Hepatocyte (in vitro differentiated cells): ENCODE results near the gene EID2. TPM values are rescaled to one million over a fixed set of nuclear protein-coding genes. Genes with fewer than 3 reads are reported as not detected.
A peak's percentile ranks its signal among the peaks of the same experiment; 100 is the strongest.

Experiments
- DNase-seq: peaks from one replicate; pipeline ENCODE4 v3.0.0-alpha.2; 2016; ENCODE audit warnings: low spot score
- H2AFZ ChIP-seq: fragments of 200-600 bp; sonication (generic); 2 replicates; pipeline ENCODE4 v1.6.0; 2016; ENCODE audit warnings: antibody characterized with exemption, mild to moderate bottlenecking
- H3K27ac ChIP-seq: fragments of 200-600 bp; sonication (generic); 2 replicates; pipeline ENCODE4 v1.5.1; 2016; ENCODE audit warnings: mild to moderate bottlenecking
- H3K27me3 ChIP-seq: fragments of 200-600 bp; sonication (generic); 2 replicates; pipeline ENCODE4 v1.6.1; 2016
- H3K36me3 ChIP-seq: fragments of 200-600 bp; sonication (generic); replicated peaks from 2 replicates; pipeline ENCODE4 v1.5.1; 2016; ENCODE audit warnings: low read depth; ENCODE audit not compliant: insufficient read depth
- H3K4me1 ChIP-seq: fragments of 200-600 bp; sonication (generic); 2 replicates; pipeline ENCODE4 v1.5.1; 2016; ENCODE audit warnings: mild to moderate bottlenecking, moderate library complexity; ENCODE audit not compliant: insufficient read depth
- H3K4me2 ChIP-seq: fragments of 200-600 bp; sonication (generic); 2 replicates; pipeline ENCODE4 v1.6.0; 2016
- H3K4me3 ChIP-seq: fragments of 200-600 bp; sonication (generic); 2 replicates; pipeline ENCODE4 v1.5.1; 2016; ENCODE audit warnings: mild to moderate bottlenecking
- H3K79me2 ChIP-seq: fragments of 200-600 bp; sonication (generic); 2 replicates; pipeline ENCODE4 v1.6.0; 2017; ENCODE audit warnings: mild to moderate bottlenecking
- H3K9me2 ChIP-seq: fragments of 200-600 bp; sonication (generic); replicated peaks from 2 replicates; pipeline ENCODE4 v1.6.0; 2017; ENCODE audit warnings: mild to moderate bottlenecking; ENCODE audit not compliant: insufficient read depth
- H3K9me3 ChIP-seq: fragments of 200-600 bp; sonication (generic); 2 replicates; pipeline ENCODE4 v1.5.1; 2016; ENCODE audit warnings: low read depth, mild to moderate bottlenecking
- H4K20me1 ChIP-seq: fragments of 200-600 bp; sonication (generic); 2 replicates; pipeline ENCODE4 v1.6.0; 2016; ENCODE audit warnings: mild to moderate bottlenecking; ENCODE audit not compliant: insufficient read depth, poor library complexity, severe bottlenecking
- CTCF ChIP-seq: fragments of 200-600 bp; sonication (generic); IDR thresholded peaks from 2 replicates; pipeline ENCODE4 v1.5.1; 2016; ENCODE audit warnings: antibody characterized with exemption, mild to moderate bottlenecking; ENCODE audit not compliant: poor library complexity
- EZH2 ChIP-seq: fragments of 200-600 bp; sonication (generic); IDR thresholded peaks from 2 replicates; pipeline ENCODE4 v1.6.1; 2016; ENCODE audit warnings: antibody characterized with exemption, mild to moderate bottlenecking, borderline replicate concordance
- EZH2phosphoT487 ChIP-seq: fragments of 200-600 bp; sonication (generic); IDR thresholded peaks from one replicate; pipeline ENCODE4 v1.6.1; 2018; ENCODE audit warnings: antibody characterized with exemption, mild to moderate bottlenecking, low read depth, moderate library complexity; ENCODE audit not compliant: unreplicated experiment, severe bottlenecking
- WGBS: methylation state at CpG from one replicate; pipeline ENCODE4 v1.1.6; 2016; ENCODE audit warnings: low lambda C conversion rate; ENCODE audit errors: missing lambda C conversion rate; 5-methylcytosine and 5-hydroxymethylcytosine counted together
- polyA plus RNA-seq: library from polyadenylated mRNA; unstranded; fragments of >200 nt; fragmentation: Nextera tagmentation; extraction: Ambion mirVana; gene quantifications from 2 replicates; pipeline ENCODE4 v1.2.1, GENCODE V29; 2016
- total RNA-seq: library from RNA; depleted of rRNA; stranded (reverse); fragments of >200 nt; gene quantifications from 2 replicates; pipeline ENCODE4 v1.2.3, GENCODE V29; 2014

Gene EID2
- total and polyA plus RNA-seq, 2 experiments from 2014 or later, result 18.6 to 29.3 TPM

- H3K9me3 ChIP-seq, result no peaks in the 10 kb centered on the region
- 84% methylated on average over 9 of the region's 9 CpGs for WGBS
- H3K4me1 ChIP-seq, result peaks cover 6% of the 10 kb centered on the region
- no peaks in the 10 kb centered on the region for H3K36me3 ChIP-seq
- H3K79me2 ChIP-seq, result no peaks in the 10 kb centered on the region
- H3K4me3 ChIP-seq, result no peak overlapping the region
- DNase-seq, result no peak
- TF ChIP-seq EZH2phosphoT487, result no peak
- no peak for TF ChIP-seq CTCF
- no peak for TF ChIP-seq EZH2
- H3K27me3 ChIP-seq, result peaks cover 48% of the 10 kb centered on the region
- H3K9me2 ChIP-seq, result no peaks in the 10 kb centered on the region
- H2AFZ ChIP-seq, result no peak overlapping the region
- no peak overlapping the region for H3K4me2 ChIP-seq
- H3K27ac ChIP-seq, result no peak overlapping the region
- H4K20me1 ChIP-seq, result no peaks in the 10 kb centered on the region
These were observed 31.3 kb downstream of the EID2 start for GRCh38 chr19:39508629-39509028.

DNA sequence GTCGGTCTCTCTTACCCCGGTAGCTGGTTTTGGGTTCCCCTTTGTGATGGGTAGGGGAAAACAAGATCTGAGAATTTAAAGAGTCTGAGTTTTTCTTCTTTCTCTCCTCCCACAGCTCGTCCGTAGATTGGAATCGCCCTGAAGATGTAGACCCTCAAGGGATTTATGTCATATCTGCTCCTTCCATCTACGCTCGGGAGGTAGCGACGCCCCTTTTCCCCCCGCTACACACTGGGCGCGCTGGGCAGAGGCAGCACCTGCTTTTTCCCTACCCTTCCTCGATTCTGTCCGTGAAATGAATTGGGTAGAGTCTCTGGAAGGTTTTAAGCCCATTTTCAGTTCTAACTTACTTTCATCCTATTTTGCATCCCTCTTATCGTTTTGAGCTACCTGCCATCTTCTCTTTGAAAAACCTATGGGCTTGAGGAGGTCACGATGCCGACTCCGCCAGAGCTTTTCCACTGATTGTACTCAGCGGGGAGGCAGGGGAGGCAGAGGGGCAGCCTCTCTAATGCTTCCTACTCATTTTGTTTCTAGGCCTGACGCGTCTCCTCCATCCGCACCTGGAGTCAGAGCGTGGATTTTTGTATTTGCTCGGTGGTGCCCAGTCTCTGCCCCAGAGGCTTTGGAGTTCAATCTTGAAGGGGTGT, 32.1 kb downstream of the EID2 start:
- H3K4me1 ChIP-seq, result peaks cover 6% of the 10 kb centered on the region
- peak overlapping the region; percentile 96 for H3K4me2 ChIP-seq
- H3K27me3 ChIP-seq, result peaks cover 47% of the 10 kb centered on the region
- peak overlapping the region; percentile 20 for H3K4me3 ChIP-seq
- DNase-seq, result no peak
- no peaks in the 10 kb centered on the region for H3K9me3 ChIP-seq
- no peaks in the 10 kb centered on the region for H3K36me3 ChIP-seq
- no peaks in the 10 kb centered on the region for H3K9me2 ChIP-seq
- H3K27ac ChIP-seq, result no peak overlapping the region
- WGBS, result 37% methylated on average over 24 of the region's 24 CpGs
- H2AFZ ChIP-seq, result peak overlapping the region; percentile 93
- H4K20me1 ChIP-seq, result no peaks in the 10 kb centered on the region
- TF ChIP-seq EZH2phosphoT487 (no peak), EZH2 (no peak), CTCF (no peak)
- H3K79me2 ChIP-seq, result no peaks in the 10 kb centered on the region

GRCh38 chr19:39506944-39507714, 32.8 kb downstream of the EID2 start:
- Histone ChIP-seq H3K4me2 (peak overlapping the region; percentile 96), H2AFZ (peak overlapping the region; percentile 93), H3K4me3 (peak overlapping the region; percentile 20), H3K27ac (no peak overlapping the region), H3K79me2 (no peaks in the 10 kb centered on the region), H3K9me3 (no peaks in the 10 kb centered on the region), H4K20me1 (no peaks in the 10 kb centered on the region), H3K9me2 (no peaks in the 10 kb centered on the region), H3K36me3 (no peaks in the 10 kb centered on the region), H3K4me1 (peaks cover 6% of the 10 kb centered on the region), H3K27me3 (peaks cover 51% of the 10 kb centered on the region)
- WGBS, result 3% methylated on average over 85 of the region's 96 CpGs
- TF ChIP-seq CTCF, result no peak
- no peak for TF ChIP-seq EZH2phosphoT487
- TF ChIP-seq EZH2, result no peak
- peak; percentile 87 for DNase-seq
